Measurements from ENCODE around the gene ZC3H15.

DNA sequence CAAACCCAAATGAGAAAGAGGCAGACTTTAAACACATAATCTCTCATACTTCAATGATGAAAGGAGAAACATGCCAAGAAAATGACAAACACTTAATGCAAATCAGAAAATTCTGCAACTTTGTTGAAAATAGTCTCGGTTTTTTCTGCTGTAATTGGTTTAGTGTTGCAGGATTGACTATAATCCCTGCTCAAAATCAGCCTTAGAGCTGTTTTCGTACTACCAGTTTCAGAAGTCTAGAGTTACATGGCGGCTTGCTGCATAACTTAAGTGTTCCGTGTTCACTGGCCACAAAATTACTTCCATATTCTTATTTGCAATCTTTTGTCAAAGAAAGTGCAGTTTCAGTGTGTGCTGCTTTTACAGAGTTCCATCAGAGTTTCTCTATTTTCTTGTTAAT, 54.9 kb downstream of the ZC3H15 start:
- TF ChIP-seq, protein P1, sequence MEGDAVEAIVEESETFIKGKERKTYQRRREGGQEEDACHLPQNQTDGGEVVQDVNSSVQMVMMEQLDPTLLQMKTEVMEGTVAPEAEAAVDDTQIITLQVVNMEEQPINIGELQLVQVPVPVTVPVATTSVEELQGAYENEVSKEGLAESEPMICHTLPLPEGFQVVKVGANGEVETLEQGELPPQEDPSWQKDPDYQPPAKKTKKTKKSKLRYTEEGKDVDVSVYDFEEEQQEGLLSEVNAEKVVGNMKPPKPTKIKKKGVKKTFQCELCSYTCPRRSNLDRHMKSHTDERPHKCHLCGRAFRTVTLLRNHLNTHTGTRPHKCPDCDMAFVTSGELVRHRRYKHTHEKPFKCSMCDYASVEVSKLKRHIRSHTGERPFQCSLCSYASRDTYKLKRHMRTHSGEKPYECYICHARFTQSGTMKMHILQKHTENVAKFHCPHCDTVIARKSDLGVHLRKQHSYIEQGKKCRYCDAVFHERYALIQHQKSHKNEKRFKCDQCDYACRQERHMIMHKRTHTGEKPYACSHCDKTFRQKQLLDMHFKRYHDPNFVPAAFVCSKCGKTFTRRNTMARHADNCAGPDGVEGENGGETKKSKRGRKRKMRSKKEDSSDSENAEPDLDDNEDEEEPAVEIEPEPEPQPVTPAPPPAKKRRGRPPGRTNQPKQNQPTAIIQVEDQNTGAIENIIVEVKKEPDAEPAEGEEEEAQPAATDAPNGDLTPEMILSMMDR (conservative IDR thresholded peaks at IDR 0.05; ENCODE audit: low read depth in 2 of 2), result no peak
- TF ChIP-seq POLR2AphosphoS5 (IDR thresholded peaks at IDR 0.05; ENCODE audit: low read depth) (no peak), ZNF114 (CRISPR knock-in tag; IDR thresholded peaks at IDR 0.05) (no peak), EZH2 (IDR thresholded peaks at IDR 0.05; ENCODE audit: low read depth, unreplicated experiment) (no peak), JUNB (IDR thresholded peaks at IDR 0.05; ENCODE audit: unreplicated experiment) (no peak), EZH2phosphoT487 (IDR thresholded peaks at IDR 0.05; ENCODE audit: unreplicated experiment) (no peak), CREB1 (CRISPR knock-in tag; IDR thresholded peaks at IDR 0.05; ENCODE audit: low read depth) (no peak)
- TF ChIP-seq, protein P2, sequence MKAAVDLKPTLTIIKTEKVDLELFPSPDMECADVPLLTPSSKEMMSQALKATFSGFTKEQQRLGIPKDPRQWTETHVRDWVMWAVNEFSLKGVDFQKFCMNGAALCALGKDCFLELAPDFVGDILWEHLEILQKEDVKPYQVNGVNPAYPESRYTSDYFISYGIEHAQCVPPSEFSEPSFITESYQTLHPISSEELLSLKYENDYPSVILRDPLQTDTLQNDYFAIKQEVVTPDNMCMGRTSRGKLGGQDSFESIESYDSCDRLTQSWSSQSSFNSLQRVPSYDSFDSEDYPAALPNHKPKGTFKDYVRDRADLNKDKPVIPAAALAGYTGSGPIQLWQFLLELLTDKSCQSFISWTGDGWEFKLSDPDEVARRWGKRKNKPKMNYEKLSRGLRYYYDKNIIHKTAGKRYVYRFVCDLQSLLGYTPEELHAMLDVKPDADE (IDR thresholded peaks at IDR 0.05), result no peak

Data from GM23338 (cell line).